ENCODE data around the gene KRTAP25-1. TPM values are rescaled to one million over a fixed set of nuclear protein-coding genes. Genes with fewer than 3 reads are reported as not detected.

KRTAP25-1 gene
- total and polyA plus RNA-seq, 11 donors, result not detected

DNA sequence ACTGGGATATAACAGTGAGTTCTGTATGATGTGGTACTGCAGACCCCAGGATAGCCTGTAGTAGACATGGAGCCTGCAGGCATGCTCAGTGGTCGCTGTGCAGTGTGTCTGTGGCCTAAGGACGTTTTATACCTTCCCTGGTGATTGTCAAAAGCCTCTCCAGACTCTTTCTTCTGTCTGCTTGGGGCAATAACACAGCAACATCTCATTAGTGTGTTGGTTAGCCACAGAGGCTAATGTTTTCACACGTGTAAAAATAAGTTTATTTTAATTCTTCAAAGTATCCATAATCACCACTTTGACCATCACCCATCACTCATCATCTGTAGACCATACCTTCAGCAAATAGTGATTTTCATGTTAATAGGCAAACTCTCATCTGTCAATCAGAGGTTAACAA, 6.5 kb downstream of the KRTAP25-1 start, which contains the start of gene KRTAP24-1:
TSS of gene KRTAP24-1 (minus strand) at position 101 of the 400 bp plus-strand sequence. CDS start at position 83, 18 bp downstream.
- Histone ChIP-seq H3K27me3 (no peaks in the 10 kb centered on the region), H3K4me3 (no peak within 1 kb of the TSS), H3K36me3 (no peaks in the 10 kb centered on the region), H3K9me3 (peaks cover 0 to 3% (median 0%) of the 10 kb centered on the region in 12 donors), H3K4me1 (no peaks in the 10 kb centered on the region), H3K27ac (no peak within 1 kb of the TSS)
- ATAC-seq (no peak), DNase-seq (no peak)
- intact Hi-C loops (cut with DNase I), result no loop called here
- TF ChIP-seq POLR2A (IDR thresholded peaks at IDR 0.05), result no peak
- TF ChIP-seq, protein P1, sequence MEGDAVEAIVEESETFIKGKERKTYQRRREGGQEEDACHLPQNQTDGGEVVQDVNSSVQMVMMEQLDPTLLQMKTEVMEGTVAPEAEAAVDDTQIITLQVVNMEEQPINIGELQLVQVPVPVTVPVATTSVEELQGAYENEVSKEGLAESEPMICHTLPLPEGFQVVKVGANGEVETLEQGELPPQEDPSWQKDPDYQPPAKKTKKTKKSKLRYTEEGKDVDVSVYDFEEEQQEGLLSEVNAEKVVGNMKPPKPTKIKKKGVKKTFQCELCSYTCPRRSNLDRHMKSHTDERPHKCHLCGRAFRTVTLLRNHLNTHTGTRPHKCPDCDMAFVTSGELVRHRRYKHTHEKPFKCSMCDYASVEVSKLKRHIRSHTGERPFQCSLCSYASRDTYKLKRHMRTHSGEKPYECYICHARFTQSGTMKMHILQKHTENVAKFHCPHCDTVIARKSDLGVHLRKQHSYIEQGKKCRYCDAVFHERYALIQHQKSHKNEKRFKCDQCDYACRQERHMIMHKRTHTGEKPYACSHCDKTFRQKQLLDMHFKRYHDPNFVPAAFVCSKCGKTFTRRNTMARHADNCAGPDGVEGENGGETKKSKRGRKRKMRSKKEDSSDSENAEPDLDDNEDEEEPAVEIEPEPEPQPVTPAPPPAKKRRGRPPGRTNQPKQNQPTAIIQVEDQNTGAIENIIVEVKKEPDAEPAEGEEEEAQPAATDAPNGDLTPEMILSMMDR (IDR thresholded peaks at IDR 0.05), result no peak
- WGBS, 4 donors, result 50 to 64% (median 56%) methylated on average over 3 of the region's 3 CpGs

DNA sequence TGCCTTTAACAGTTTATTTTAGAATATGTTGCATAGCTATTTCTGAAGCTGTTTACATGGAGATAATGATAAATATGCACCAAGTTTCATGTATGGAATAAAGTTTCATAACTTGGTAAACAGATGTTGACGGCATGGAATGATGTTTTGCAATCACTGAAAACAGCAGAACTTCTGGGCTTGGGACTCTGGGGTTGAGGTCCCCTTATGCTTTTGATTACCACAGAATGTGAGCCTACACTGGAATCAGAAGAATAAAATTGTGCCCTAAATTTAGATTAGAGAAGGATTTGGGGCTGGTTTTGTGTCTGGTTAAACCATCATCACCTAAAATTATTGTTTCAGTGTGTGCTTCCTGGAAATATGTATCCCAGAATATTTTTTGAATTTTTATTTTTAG, 17.7 kb downstream of the KRTAP25-1 start:
- H3K9me3 ChIP-seq, result no peaks in the 10 kb centered on the region
- no peaks in the 10 kb centered on the region for H3K36me3 ChIP-seq
- H3K27ac ChIP-seq, result no peak overlapping the region
- no peak for TF ChIP-seq POLR2A (IDR thresholded peaks at IDR 0.05)
- H3K27me3 ChIP-seq, result no peaks in the 10 kb centered on the region
- ATAC-seq, result no peak
- WGBS, 4 donors, result 63 to 76% (median 75%) methylated on average over 1 of the region's 1 CpG
- H3K4me1 ChIP-seq, result no peaks in the 10 kb centered on the region
- no peak for DNase-seq
- H3K4me3 ChIP-seq, result no peak overlapping the region
- intact Hi-C loops (cut with DNase I), result no loop called here

DNA sequence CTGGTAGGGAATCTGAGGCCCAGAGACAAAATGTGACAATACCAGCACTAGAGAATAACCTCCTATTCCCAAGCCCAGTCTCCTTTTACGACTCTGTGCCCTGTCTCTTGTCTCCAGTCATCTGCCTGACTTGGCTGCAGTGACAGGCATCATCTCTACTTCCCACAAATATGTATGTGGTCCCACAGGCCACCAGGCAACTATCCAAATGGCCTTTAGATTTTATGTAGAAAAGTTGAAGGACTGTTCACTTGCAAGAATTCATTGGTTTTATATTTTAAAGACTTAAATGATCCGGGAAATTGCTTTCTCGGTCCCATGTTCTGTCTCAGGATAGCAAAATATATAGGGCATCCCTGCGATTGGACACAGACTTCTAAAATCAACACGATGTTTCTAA, 18.2 kb downstream of the KRTAP25-1 start:
- no peak for ATAC-seq
- no peak for DNase-seq
- 67 to 75% (median 69%) methylated on average over 5 of the region's 5 CpGs for WGBS, 4 donors
- Histone ChIP-seq H3K36me3 (no peaks in the 10 kb centered on the region), H3K4me3 (no peak overlapping the region), H3K4me1 (no peaks in the 10 kb centered on the region), H3K9me3 (no peaks in the 10 kb centered on the region), H3K27me3 (no peaks in the 10 kb centered on the region), H3K27ac (peak overlapping the region in 1 of 12 donors; percentile 2)
- TF ChIP-seq POLR2A (IDR thresholded peaks at IDR 0.05), result no peak
- TF ChIP-seq, protein P1 (IDR thresholded peaks at IDR 0.05), result no peak
- intact Hi-C loops (cut with DNase I), result no loop called here

DNA sequence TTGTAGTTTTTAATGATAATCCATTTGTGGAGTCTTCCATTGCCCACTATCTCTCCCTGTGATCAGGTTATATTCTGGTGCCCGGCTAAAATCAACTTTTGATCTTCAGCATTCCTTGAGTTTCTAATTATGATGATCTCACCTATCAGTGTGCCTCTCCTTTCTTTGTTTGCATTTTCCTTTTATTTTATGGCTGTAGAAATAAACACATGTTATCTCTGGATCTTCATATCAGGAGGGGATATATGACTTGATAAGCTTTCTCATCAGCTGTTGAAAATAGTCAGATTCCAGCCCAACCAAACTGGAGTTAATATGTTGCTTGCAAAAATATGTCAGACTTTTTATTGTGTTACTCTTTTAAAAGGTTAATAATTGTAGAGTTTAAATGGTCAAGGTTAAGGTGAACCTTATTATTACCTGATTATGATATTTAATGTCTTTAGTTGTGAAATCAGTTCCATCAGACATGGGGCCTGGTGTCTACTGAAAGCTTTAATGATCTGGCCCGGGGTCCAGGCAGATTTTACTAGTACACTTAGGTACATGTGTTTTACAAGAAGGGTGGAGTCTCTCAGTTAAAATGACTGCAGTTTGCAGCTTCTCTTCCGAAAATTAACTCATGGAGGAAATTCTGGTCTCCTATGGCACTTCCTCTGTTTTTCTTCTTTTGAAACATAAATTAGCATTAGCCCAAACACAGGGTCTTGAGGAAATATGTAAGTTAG, 19.3 kb downstream of the KRTAP25-1 start:
- WGBS, 4 donors, result 68 to 77% (median 76%) methylated on average over 3 of the region's 3 CpGs
- intact Hi-C loops (cut with DNase I), result no loop called here
- ATAC-seq, result no peak
- Histone ChIP-seq H3K4me3 (no peak overlapping the region), H3K27me3 (no peaks in the 10 kb centered on the region), H3K4me1 (no peaks in the 10 kb centered on the region), H3K27ac (no peak overlapping the region), H3K36me3 (no peaks in the 10 kb centered on the region), H3K9me3 (peaks cover 0 to 7% (median 0%) of the 10 kb centered on the region in 12 donors)
- no peak for DNase-seq
- no peak for TF ChIP-seq POLR2A (IDR thresholded peaks at IDR 0.05)
- TF ChIP-seq, protein P1 (IDR thresholded peaks at IDR 0.05), result no peak

Data from heart left ventricle (tissue), 16 donors.